K562 (cell line): ENCODE results near the gene ERBB3. TPM values are rescaled to one million over a fixed set of nuclear protein-coding genes. Genes with fewer than 3 reads are reported as not detected.

Experiments
- E2F3 ChIP-seq: fragments of 250-450 bp; sonication (Bioruptor Pico); IDR thresholded peaks from 2 replicates; pipeline ENCODE4 v1.4.0; 2020; ENCODE audit warnings: mild to moderate bottlenecking
- KLF6 ChIP-seq: fragments of 250-450 bp; sonication (Bioruptor Pico); IDR thresholded peaks from 2 replicates; pipeline ENCODE4 v1.4.0; 2020; ENCODE audit warnings: mild to moderate bottlenecking, moderate library complexity, borderline replicate concordance
- MAFF ChIP-seq: IDR thresholded peaks from 2 replicates; pipeline ENCODE4 v1.6.1; 2012; ENCODE audit warnings: low read length, improper control_type of control experiment
- POLR2B ChIP-seq: fragments of 450-650 bp; IDR thresholded peaks from 2 replicates; pipeline ENCODE4 v1.6.1; 2018; ENCODE audit warnings: low read depth; ENCODE audit not compliant: partially characterized antibody
- TBP ChIP-seq: optimal IDR thresholded peaks from 2 replicates; pipeline ENCODE3; 2011; ENCODE audit warnings: low read depth, low read length, improper control_type of control experiment
- TRIM28 ChIP-seq: fragments of 450-650 bp; IDR thresholded peaks from 2 replicates; pipeline ENCODE4 v1.6.1; 2017
- YY1 ChIP-seq, 3 experiments: IDR thresholded peaks; 2 replicates each; pipeline ENCODE4 v1.6.1; 2011; ENCODE audit warnings: low read length in 2 of 3, mild to moderate bottlenecking in 2 of 3, moderate library complexity in 2 of 3, borderline replicate concordance in 1 of 3, control low read depth in 1 of 3, low read depth in 1 of 3; ENCODE audit not compliant: insufficient read depth in 3 of 3, insufficient replicate concordance in 2 of 3, control insufficient read depth in 1 of 3, insufficient read length in 1 of 3; ENCODE audit errors: extremely low read depth in 1 of 3
- polyA plus RNA-seq, 8 experiments: library from polyadenylated mRNA; depleted of rRNA in 4 of 8; stranded (reverse) in 5 of 8; unstranded in 3 of 8; fragments of >200 nt; fragmentation: Nextera tagmentation in 2 of 8; fragmentation: Illumina TruSeq in 1 of 8; extraction: Ambion mirVana in 2 of 8; extraction: Trizol in 1 of 8; gene quantifications; 2 replicates each; pipeline versions ENCODE4 v1.2.1 to v1.2.3, GENCODE V29; 2011 to 2014; ENCODE audit warnings: inconsistent platforms in 1 of 8, missing spikeins in 1 of 8
- total RNA-seq, 7 experiments: library from RNA; depleted of rRNA in 6 of 7; stranded (reverse); fragments of >200 nt in 6 of 7; fragmentation: Illumina TruSeq in 2 of 7; extraction: Trizol in 2 of 7; gene quantifications; 2 replicates each; pipeline versions ENCODE4 v1.2.1 to v1.2.3, GENCODE V29; 2011 to 2021; ENCODE audit warnings: low replicate concordance in 1 of 7
- TF ChIP-seq, protein P1 (sequence below): fragments of 250-450 bp; sonication (Bioruptor Pico); IDR thresholded peaks from 2 replicates; pipeline ENCODE4 v1.4.0; 2020
- TF ChIP-seq, protein P2 (sequence below): sonication (generic); formaldehyde crosslinking; IDR thresholded peaks from 2 replicates; pipeline ENCODE4 v1.8.1; 2023; ENCODE audit warnings: mild to moderate bottlenecking, missing genetic modification reagents, moderate library complexity
- TF ChIP-seq, protein P3 (sequence below): fragments of 450-650 bp; IDR thresholded peaks from 2 replicates; pipeline ENCODE4 v1.6.1; 2018; ENCODE audit warnings: mild to moderate bottlenecking, low read depth; ENCODE audit not compliant: partially characterized antibody
- TF ChIP-seq, protein P4 (sequence below): fragments of 450-650 bp; formaldehyde crosslinking; IDR thresholded peaks from 2 replicates; pipeline ENCODE4 v1.4.0; 2022; ENCODE audit warnings: missing genetic modification characterization
- TF ChIP-seq, protein P5 (sequence below): sonication (generic); formaldehyde crosslinking; IDR thresholded peaks from 2 replicates; pipeline ENCODE4 v1.8.0; 2023; ENCODE audit warnings: mild to moderate bottlenecking, missing genetic modification reagents
- TF ChIP-seq, protein P6 (sequence below): fragments of 250-450 bp; sonication (Bioruptor Pico); IDR thresholded peaks from 2 replicates; pipeline ENCODE4 v1.5.0; 2021; ENCODE audit warnings: mild to moderate bottlenecking, borderline replicate concordance

ERBB3 gene
- total and polyA plus RNA-seq, 9 of the 15 experiments (the other 6 are each of a cell fraction or from before 2014, with no cell fraction given) = 1.5 to 5.4 (median 3.8) TPM

DNA sequence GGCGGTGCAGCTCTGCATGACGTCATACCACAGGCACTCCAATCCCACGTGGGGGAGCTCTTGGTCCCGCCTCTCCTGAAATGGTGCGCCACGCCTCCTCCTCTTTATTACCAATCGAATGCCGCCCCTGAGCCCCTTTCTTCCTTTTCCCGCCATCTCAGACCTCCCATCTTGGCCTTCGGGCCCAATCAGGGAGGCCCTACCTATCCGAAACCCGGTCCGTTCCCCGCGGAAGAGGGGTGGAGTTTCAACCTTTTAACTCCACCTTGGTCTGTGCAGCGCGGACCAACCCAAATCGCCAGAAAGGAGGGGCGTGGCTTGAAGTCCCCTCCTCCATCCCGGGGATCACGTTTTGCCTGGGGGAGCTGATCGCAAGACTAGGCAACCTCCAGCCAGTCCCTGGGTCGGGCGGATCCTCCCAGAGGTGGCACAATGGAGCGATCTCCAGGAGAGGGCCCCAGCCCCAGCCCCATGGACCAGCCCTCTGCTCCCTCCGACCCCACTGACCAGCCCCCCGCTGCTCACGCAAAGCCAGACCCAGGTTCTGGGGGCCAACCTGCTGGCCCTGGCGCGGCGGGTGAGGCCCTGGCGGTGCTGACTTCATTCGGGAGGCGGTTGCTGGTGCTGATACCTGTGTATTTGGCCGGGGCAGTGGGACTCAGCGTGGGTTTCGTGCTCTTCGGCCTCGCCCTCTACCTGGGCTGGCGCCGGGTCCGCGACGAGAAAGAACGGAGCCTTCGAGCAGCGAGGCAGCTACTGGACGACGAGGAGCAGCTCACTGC lies 48.1 kb downstream of the ERBB3 start, which contains the start of gene ESYT1 (continued):
- TF ChIP-seq, protein P1, sequence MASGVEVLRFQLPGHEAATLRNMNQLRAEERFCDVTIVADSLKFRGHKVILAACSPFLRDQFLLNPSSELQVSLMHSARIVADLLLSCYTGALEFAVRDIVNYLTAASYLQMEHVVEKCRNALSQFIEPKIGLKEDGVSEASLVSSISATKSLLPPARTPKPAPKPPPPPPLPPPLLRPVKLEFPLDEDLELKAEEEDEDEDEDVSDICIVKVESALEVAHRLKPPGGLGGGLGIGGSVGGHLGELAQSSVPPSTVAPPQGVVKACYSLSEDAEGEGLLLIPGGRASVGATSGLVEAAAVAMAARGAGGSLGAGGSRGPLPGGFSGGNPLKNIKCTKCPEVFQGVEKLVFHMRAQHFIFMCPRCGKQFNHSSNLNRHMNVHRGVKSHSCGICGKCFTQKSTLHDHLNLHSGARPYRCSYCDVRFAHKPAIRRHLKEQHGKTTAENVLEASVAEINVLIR = peak; percentile 49; the same call in 1 of the 2 replicates
- TF ChIP-seq, protein P2, sequence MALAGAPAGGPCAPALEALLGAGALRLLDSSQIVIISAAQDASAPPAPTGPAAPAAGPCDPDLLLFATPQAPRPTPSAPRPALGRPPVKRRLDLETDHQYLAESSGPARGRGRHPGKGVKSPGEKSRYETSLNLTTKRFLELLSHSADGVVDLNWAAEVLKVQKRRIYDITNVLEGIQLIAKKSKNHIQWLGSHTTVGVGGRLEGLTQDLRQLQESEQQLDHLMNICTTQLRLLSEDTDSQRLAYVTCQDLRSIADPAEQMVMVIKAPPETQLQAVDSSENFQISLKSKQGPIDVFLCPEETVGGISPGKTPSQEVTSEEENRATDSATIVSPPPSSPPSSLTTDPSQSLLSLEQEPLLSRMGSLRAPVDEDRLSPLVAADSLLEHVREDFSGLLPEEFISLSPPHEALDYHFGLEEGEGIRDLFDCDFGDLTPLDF (CRISPR knock-in tag) = peak; percentile 98
- TF ChIP-seq TBP (peak; percentile 70), POLR2B (peak; percentile 88), YY1 (IDR thresholded peaks at IDR 0.05; ENCODE audit: borderline replicate concordance in 1 of 3, control insufficient read depth in 1 of 3, extremely low read depth in 1 of 3, insufficient read depth in 3 of 3, insufficient read length in 1 of 3, insufficient replicate concordance in 2 of 3, low read depth in 1 of 3, low read length in 2 of 3) (peak in 2 of 3 experiments; percentile 43 to 56), TRIM28 (no peak), KLF6 (peak; percentile 30; the same call in 1 of the 2 replicates), E2F3 (CRISPR knock-in tag) (peak; percentile 87), MAFF (no peak)
- TF ChIP-seq, protein P3, sequence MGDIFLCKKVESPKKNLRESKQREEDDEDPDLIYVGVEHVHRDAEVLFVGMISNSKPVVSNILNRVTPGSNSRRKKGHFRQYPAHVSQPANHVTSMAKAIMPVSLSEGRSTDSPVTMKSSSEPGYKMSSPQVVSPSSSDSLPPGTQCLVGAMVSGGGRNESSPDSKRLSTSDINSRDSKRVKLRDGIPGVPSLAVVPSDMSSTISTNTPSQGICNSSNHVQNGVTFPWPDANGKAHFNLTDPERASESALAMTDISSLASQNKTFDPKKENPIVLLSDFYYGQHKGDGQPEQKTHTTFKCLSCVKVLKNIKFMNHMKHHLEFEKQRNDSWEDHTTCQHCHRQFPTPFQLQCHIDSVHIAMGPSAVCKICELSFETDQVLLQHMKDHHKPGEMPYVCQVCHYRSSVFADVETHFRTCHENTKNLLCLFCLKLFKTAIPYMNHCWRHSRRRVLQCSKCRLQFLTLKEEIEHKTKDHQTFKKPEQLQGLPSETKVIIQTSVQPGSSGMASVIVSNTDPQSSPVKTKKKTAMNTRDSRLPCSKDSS = no peak
- TF ChIP-seq, protein P4, sequence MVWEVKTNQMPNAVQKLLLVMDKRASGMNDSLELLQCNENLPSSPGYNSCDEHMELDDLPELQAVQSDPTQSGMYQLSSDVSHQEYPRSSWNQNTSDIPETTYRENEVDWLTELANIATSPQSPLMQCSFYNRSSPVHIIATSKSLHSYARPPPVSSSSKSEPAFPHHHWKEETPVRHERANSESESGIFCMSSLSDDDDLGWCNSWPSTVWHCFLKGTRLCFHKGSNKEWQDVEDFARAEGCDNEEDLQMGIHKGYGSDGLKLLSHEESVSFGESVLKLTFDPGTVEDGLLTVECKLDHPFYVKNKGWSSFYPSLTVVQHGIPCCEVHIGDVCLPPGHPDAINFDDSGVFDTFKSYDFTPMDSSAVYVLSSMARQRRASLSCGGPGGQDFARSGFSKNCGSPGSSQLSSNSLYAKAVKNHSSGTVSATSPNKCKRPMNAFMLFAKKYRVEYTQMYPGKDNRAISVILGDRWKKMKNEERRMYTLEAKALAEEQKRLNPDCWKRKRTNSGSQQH (CRISPR knock-in tag) = no peak
- TF ChIP-seq, protein P5, sequence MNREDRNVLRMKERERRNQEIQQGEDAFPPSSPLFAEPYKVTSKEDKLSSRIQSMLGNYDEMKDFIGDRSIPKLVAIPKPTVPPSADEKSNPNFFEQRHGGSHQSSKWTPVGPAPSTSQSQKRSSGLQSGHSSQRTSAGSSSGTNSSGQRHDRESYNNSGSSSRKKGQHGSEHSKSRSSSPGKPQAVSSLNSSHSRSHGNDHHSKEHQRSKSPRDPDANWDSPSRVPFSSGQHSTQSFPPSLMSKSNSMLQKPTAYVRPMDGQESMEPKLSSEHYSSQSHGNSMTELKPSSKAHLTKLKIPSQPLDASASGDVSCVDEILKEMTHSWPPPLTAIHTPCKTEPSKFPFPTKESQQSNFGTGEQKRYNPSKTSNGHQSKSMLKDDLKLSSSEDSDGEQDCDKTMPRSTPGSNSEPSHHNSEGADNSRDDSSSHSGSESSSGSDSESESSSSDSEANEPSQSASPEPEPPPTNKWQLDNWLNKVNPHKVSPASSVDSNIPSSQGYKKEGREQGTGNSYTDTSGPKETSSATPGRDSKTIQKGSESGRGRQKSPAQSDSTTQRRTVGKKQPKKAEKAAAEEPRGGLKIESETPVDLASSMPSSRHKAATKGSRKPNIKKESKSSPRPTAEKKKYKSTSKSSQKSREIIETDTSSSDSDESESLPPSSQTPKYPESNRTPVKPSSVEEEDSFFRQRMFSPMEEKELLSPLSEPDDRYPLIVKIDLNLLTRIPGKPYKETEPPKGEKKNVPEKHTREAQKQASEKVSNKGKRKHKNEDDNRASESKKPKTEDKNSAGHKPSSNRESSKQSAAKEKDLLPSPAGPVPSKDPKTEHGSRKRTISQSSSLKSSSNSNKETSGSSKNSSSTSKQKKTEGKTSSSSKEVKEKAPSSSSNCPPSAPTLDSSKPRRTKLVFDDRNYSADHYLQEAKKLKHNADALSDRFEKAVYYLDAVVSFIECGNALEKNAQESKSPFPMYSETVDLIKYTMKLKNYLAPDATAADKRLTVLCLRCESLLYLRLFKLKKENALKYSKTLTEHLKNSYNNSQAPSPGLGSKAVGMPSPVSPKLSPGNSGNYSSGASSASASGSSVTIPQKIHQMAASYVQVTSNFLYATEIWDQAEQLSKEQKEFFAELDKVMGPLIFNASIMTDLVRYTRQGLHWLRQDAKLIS (CRISPR knock-in tag) = peak; percentile 79; the same call in 1 of the 2 replicates
- TF ChIP-seq, protein P6, sequence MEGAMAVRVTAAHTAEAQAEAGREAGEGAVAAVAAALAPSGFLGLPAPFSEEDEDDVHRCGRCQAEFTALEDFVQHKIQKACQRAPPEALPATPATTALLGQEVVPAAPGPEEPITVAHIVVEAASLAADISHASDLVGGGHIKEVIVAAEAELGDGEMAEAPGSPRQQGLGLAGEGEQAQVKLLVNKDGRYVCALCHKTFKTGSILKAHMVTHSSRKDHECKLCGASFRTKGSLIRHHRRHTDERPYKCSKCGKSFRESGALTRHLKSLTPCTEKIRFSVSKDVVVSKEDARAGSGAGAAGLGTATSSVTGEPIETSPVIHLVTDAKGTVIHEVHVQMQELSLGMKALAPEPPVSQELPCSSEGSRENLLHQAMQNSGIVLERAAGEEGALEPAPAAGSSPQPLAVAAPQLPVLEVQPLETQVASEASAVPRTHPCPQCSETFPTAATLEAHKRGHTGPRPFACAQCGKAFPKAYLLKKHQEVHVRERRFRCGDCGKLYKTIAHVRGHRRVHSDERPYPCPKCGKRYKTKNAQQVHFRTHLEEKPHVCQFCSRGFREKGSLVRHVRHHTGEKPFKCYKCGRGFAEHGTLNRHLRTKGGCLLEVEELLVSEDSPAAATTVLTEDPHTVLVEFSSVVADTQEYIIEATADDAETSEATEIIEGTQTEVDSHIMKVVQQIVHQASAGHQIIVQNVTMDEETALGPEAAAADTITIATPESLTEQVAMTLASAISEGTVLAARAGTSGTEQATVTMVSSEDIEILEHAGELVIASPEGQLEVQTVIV = no peak
